Heart left ventricle (tissue), 11 donors: ENCODE data around the gene VWA2. TPM values are rescaled to one million over a fixed set of nuclear protein-coding genes. Genes with fewer than 3 reads are reported as not detected.

ENCODE experiments used
- polyA plus RNA-seq, 2 donors: library from polyadenylated mRNA; stranded (reverse); fragments of 200-250 nt; gene quantifications; one replicate each; pipeline ENCODE4 v1.2.3, GENCODE V29; 2013
- total RNA-seq, 9 donors: library from RNA; depleted of rRNA in 2 of 9; stranded (reverse); fragments of >200 nt in 2 of 9; fragmentation: NEBNext Ultra II Directional in 3 of 9; extraction: Animal tissue kit (Norgen Biotek cat#: 25700) in 3 of 9; gene quantifications; one replicate each; pipeline versions ENCODE4 v1.1.0 to v1.2.4, GENCODE V29; 2016 to 2023
- donor health status: ischemic (EF 13 %, LVEDD 7.1; RV severe dilation, severe dysfunction).
- donor health status: healthy with polysubstance abuse.
- donor health status: DM: no; HTN: yes; CAD: no.
- donor health status: DM: no; HTN: no; CAD: no.
- donor health status: ischemic (EF 25% LVEDD 5.7; RV mildly dilated, moderate dysfunction).
- donor health status: healthy.
- donor health status: DM: yes; HTN: yes; CAD: no.
- donor health status: PGD.
- donor health status: nonischemic (EF 23%, LVEDD 6.1; RV moderate dilation, normal function).

Gene VWA2
- total and polyA plus RNA-seq, 11 donors = 0.03 to 0.41 TPM; not detected in 9

Other genes with a start within 250 kb of the VWA2 start
- gene ADRB1, start 195.4 kb upstream of the VWA2 start, total RNA-seq = 100 to 1,000 TPM in 1 of 9 donors, 10 to 100 TPM in 8; 28.3 to 115 (median 59.4) TPM
- 10 to 100 TPM in 1 of 2 donors, 1 to 10 TPM in 1; 7.3 to 28.1 TPM for gene ADRB1, start 195.4 kb upstream of the VWA2 start, polyA plus RNA-seq
- 10 to 100 TPM; 11.6 to 26.0 (median 21.6) TPM for gene CCDC186, start 65.1 kb upstream of the VWA2 start, total RNA-seq
- 1 to 10 TPM; 4.7 to 7.3 TPM for gene CCDC186, start 65.1 kb upstream of the VWA2 start, polyA plus RNA-seq
- 1 to 10 TPM in 8 of 9 donors, under 1 TPM in 1; 0.68 to 3.8 (median 1.9) TPM for gene TDRD1, start 59.9 kb upstream of the VWA2 start, total RNA-seq
- gene TDRD1, start 59.9 kb upstream of the VWA2 start, polyA plus RNA-seq = under 1 TPM; 0.08 to 0.27 TPM
- 1 to 10 TPM; 2.8 to 8.2 (median 5.0) TPM for gene AFAP1L2, start 165.2 kb downstream of the VWA2 start, total RNA-seq
- gene AFAP1L2, start 165.2 kb downstream of the VWA2 start, polyA plus RNA-seq = 1 to 10 TPM; 2.8 to 3.0 TPM